CD14-positive monocyte (primary cell): ENCODE measurements around the gene ATAD5. TPM values are rescaled to one million over a fixed set of nuclear protein-coding genes. Genes with fewer than 3 reads are reported as not detected.
"Not testable (repeated sequence)": the region's sequence is repeated elsewhere in the genome, so short reads cannot be mapped to it uniquely, and the experiment has no call there.

Source experiments
- DNase-seq, 3 donors: peaks; one replicate each; pipeline ENCODE4 v3.0.0-alpha.2; 2011 to 2022
- H2AFZ ChIP-seq: 2 replicates; pipeline ENCODE4 v1.6.0; 2012; ENCODE audit warnings: mild to moderate bottlenecking, low read depth, low read length, inconsistent platforms; ENCODE audit not compliant: insufficient read depth, poor library complexity, severe bottlenecking
- H3K27ac ChIP-seq, 2 donors: 1 replicate in 1 of 2; 2 replicates in 1 of 2; pipeline ENCODE4 v1.5.1; 2012 to 2013; ENCODE audit warnings: low read length in 2 of 2, control low read depth in 1 of 2, inconsistent platforms in 1 of 2, low read depth in 1 of 2, mild to moderate bottlenecking in 1 of 2
- H3K27me3 ChIP-seq, 2 donors: one replicate each; pipeline versions ENCODE4 v1.6.0 to v1.6.1; 2011 to 2013; ENCODE audit warnings: low read length in 2 of 2; ENCODE audit not compliant: control insufficient read depth in 2 of 2, insufficient read depth in 2 of 2
- H3K36me3 ChIP-seq, 2 donors: replicated peaks in 1 of 2; 1 replicate in 1 of 2; 2 replicates in 1 of 2; pipeline versions ENCODE4 v1.5.1 to v1.6.1; 2012 to 2013; ENCODE audit warnings: low read length in 2 of 2, control low read depth in 1 of 2, inconsistent platforms in 1 of 2, mild to moderate bottlenecking in 1 of 2; ENCODE audit not compliant: insufficient read depth in 2 of 2, control insufficient read depth in 1 of 2
- H3K4me1 ChIP-seq, 2 donors: 1 replicate in 1 of 2; 2 replicates in 1 of 2; pipeline versions ENCODE4 v1.5.1 to v1.6.1; 2012 to 2013; ENCODE audit warnings: low read length in 2 of 2, control low read depth in 1 of 2, inconsistent platforms in 1 of 2, mild to moderate bottlenecking in 1 of 2, moderate library complexity in 1 of 2; ENCODE audit not compliant: insufficient read depth in 2 of 2, control insufficient read depth in 1 of 2
- H3K4me2 ChIP-seq: replicated peaks from 2 replicates; pipeline ENCODE3; 2012; ENCODE audit warnings: low read length, moderate library complexity, mild to moderate bottlenecking; ENCODE audit not compliant: poor library complexity, severe bottlenecking; ENCODE audit errors: extremely low read depth
- H3K4me3 ChIP-seq, 3 experiments: fragments of 200-600 bp in 1 of 3; sonication (generic) in 1 of 3; replicated peaks in 1 of 3; 1 replicate in 2 of 3; 2 replicates in 1 of 3; pipeline ENCODE4 v1.5.1; 2011 to 2013; ENCODE audit warnings: low read length in 3 of 3, mild to moderate bottlenecking in 3 of 3, control low read depth in 2 of 3, low read depth in 2 of 3, inconsistent platforms in 1 of 3, moderate library complexity in 1 of 3
- H3K79me2 ChIP-seq: 2 replicates; pipeline ENCODE4 v1.6.0; 2012; ENCODE audit warnings: mild to moderate bottlenecking, control low read depth, inconsistent platforms, low read length, moderate library complexity; ENCODE audit not compliant: insufficient read depth
- H3K9ac ChIP-seq: 2 replicates; pipeline ENCODE4 v1.6.0; 2017; ENCODE audit warnings: low read length, mild to moderate bottlenecking; ENCODE audit not compliant: insufficient read depth, poor library complexity, severe bottlenecking
- H3K9me3 ChIP-seq, 2 donors: replicated peaks in 1 of 2; 1 replicate in 1 of 2; 2 replicates in 1 of 2; pipeline versions ENCODE4 v1.5.1 to v1.6.1; 2012 to 2013; ENCODE audit warnings: low read length in 2 of 2, control low read depth in 1 of 2; ENCODE audit not compliant: control insufficient read depth in 1 of 2, insufficient read depth in 1 of 2
- H4K20me1 ChIP-seq: 2 replicates; pipeline ENCODE4 v1.6.0; 2012; ENCODE audit warnings: mild to moderate bottlenecking, low read length, control low read depth, moderate library complexity; ENCODE audit not compliant: insufficient read depth
- H3K27ac Mint-ChIP-seq, 7 donors: one replicate each; pipeline ENCODE4 v1.8.0; 2020; ENCODE audit warnings: mild to moderate bottlenecking in 7 of 7, mixed read lengths in 7 of 7, moderate library complexity in 6 of 7, inconsistent platforms in 2 of 7
- H3K27me3 Mint-ChIP-seq, 3 donors: one replicate each; pipeline ENCODE4 v1.8.0; 2021 to 2022; ENCODE audit warnings: low read depth in 3 of 3, mild to moderate bottlenecking in 3 of 3, mixed read lengths in 3 of 3, moderate library complexity in 3 of 3, inconsistent platforms in 1 of 3
- H3K36me3 Mint-ChIP-seq, 2 donors: one replicate each; pipeline ENCODE4 v1.8.0; 2020; ENCODE audit warnings: mixed read lengths in 2 of 2, inconsistent platforms in 1 of 2, mild to moderate bottlenecking in 1 of 2
- H3K4me1 Mint-ChIP-seq: one replicate; pipeline ENCODE4 v1.8.0; 2020; ENCODE audit warnings: mild to moderate bottlenecking, mixed read lengths
- H3K4me3 Mint-ChIP-seq, 2 donors: one replicate each; pipeline ENCODE4 v1.8.0; 2020; ENCODE audit warnings: mild to moderate bottlenecking in 2 of 2, mixed read lengths in 2 of 2, moderate library complexity in 1 of 2
- H3K9me3 Mint-ChIP-seq, 7 donors: one replicate each; pipeline ENCODE4 v1.8.0; 2020 to 2022; ENCODE audit warnings: mixed read lengths in 7 of 7, mild to moderate bottlenecking in 6 of 7, moderate library complexity in 6 of 7, inconsistent platforms in 2 of 7
- CTCF ChIP-seq: fragments of 200-600 bp; IDR thresholded peaks from one replicate; pipeline ENCODE4 v1.8.0; 2022; ENCODE audit warnings: antibody characterized with exemption, mild to moderate bottlenecking
- WGBS: methylation state at CpG from one replicate; pipeline ENCODE4 v1.1.5; 2013; ENCODE audit warnings: missing lambda C conversion rate; ENCODE audit not compliant: insufficient coverage; 5-methylcytosine and 5-hydroxymethylcytosine counted together
- intact Hi-C, 2 donors: fragments of 100-400 bp; cut with micrococcal nuclease; formaldehyde crosslinking; loops; one replicate each; pipeline versions ENCODE4 v1.15.0 to v1.15.1; 2023
- polyA plus RNA-seq, 3 donors: library from polyadenylated mRNA; depleted of rRNA in 1 of 3; unstranded in 2 of 3; stranded (reverse) in 1 of 3; fragments of 300-500 nt in 2 of 3; fragments of >200 nt in 1 of 3; fragmentation: Illumina TruSeq in 2 of 3; gene quantifications; 1 replicate in 2 of 3; 2 replicates in 1 of 3; pipeline ENCODE4 v1.2.3, GENCODE V29; 2012 to 2021

Gene ATAD5
- polyA plus RNA-seq, 3 donors = 0.24 to 0.57 (median 0.42) TPM

GRCh38 chr17:30814860-30815259, 16.9 kb upstream of the ATAD5 start:
- H3K36me3 ChIP-seq = peaks cover 9 to 17% of the 10 kb centered on the region in 2 donors
- H3K79me2 ChIP-seq = peaks cover 99% of the 10 kb centered on the region
- H3K27me3 ChIP-seq, H3K9me3 Mint-ChIP-seq, H3K27me3 Mint-ChIP-seq, H4K20me1 ChIP-seq, intact Hi-C loops, H3K9me3 ChIP-seq, H2AFZ ChIP-seq: not testable (repeated sequence)
- H3K27ac Mint-ChIP-seq = peak overlapping the region; percentile 88 to 95 (median 91)
- H3K9ac ChIP-seq = peak overlapping the region; percentile 27
- DNase-seq = peak; percentile 65 to 75 (median 69)
- H3K36me3 Mint-ChIP-seq = peaks cover 3 to 42% of the 10 kb centered on the region in 2 donors
- H3K4me3 ChIP-seq = peak overlapping the region in 2 of 3 experiments; percentile 4 to 43
- H3K4me1 Mint-ChIP-seq = peaks cover 74% of the 10 kb centered on the region
- 0% methylated on average over 2 of the region's 9 CpGs for WGBS
- peak overlapping the region; percentile 76 for H3K27ac ChIP-seq
- peak overlapping the region; percentile 64 to 79 for H3K4me3 Mint-ChIP-seq
- H3K4me2 ChIP-seq = peak overlapping the region; percentile 46
- peaks cover 91 to 99% of the 10 kb centered on the region in 2 donors for H3K4me1 ChIP-seq

GRCh38 chr17:30816165-30816564, 15.6 kb upstream of the ATAD5 start:
- H3K79me2 ChIP-seq = peaks cover 99% of the 10 kb centered on the region
- H3K36me3 ChIP-seq = peaks cover 5 to 11% of the 10 kb centered on the region in 2 donors
- peak overlapping the region; percentile 76 for H3K27ac ChIP-seq
- no peaks in the 10 kb centered on the region for H3K9me3 Mint-ChIP-seq
- no peak overlapping the region for H3K4me2 ChIP-seq
- H3K27me3 Mint-ChIP-seq = no peaks in the 10 kb centered on the region
- intact Hi-C loops = no loop called here
- peaks cover 3% of the 10 kb centered on the region for H4K20me1 ChIP-seq
- no peak overlapping the region for H3K9ac ChIP-seq
- H3K27me3 ChIP-seq = no peaks in the 10 kb centered on the region
- DNase-seq = no peak
- no peaks in the 10 kb centered on the region for H3K9me3 ChIP-seq
- TF ChIP-seq CTCF = no peak
- H3K36me3 Mint-ChIP-seq = peaks cover 2 to 33% of the 10 kb centered on the region in 2 donors
- H2AFZ ChIP-seq = no peak overlapping the region
- H3K4me3 Mint-ChIP-seq = no peak overlapping the region
- H3K27ac Mint-ChIP-seq = peak overlapping the region; percentile 88 to 95 (median 91)
- WGBS = 100% methylated on average over 1 of the region's 7 CpGs
- peaks cover 91 to 99% of the 10 kb centered on the region in 2 donors for H3K4me1 ChIP-seq
- no peak overlapping the region for H3K4me3 ChIP-seq
- H3K4me1 Mint-ChIP-seq = peaks cover 76% of the 10 kb centered on the region
